GM23338 (cell line): ENCODE measurements around the gene SERPINI1. TPM values are rescaled to one million over a fixed set of nuclear protein-coding genes. Genes with fewer than 3 reads are reported as not detected.

Experiments used
- ATAC-seq: fragments of 200-7000 bp; cut with Tn5 transposase; 3 replicates; pipeline ENCODE4 v1.9.1; 2020
- DNase-seq: peaks from one replicate; pipeline ENCODE4 v3.0.0-alpha.2; 2015; ENCODE audit warnings: low spot score
- H2AFZ ChIP-seq: fragments of 200-600 bp; sonication (generic); 2 replicates; pipeline ENCODE4 v1.8.0; 2016; ENCODE audit warnings: antibody characterized with exemption, mild to moderate bottlenecking, moderate library complexity
- H3F3A ChIP-seq: fragments of 200-600 bp; sonication (generic); replicated peaks from 2 replicates; pipeline ENCODE4 v1.8.0; 2017; ENCODE audit warnings: antibody characterized with exemption, mixed run types, low read depth
- H3K27ac ChIP-seq: fragments of 200-600 bp; sonication (generic); 2 replicates; pipeline ENCODE4 v1.6.1; 2016; ENCODE audit warnings: low read depth
- H3K27me3 ChIP-seq: fragments of 200-600 bp; sonication (generic); 2 replicates; pipeline ENCODE4 v1.8.0; 2016; ENCODE audit warnings: mild to moderate bottlenecking, mixed run types, moderate library complexity; ENCODE audit not compliant: insufficient read depth
- H3K36me3 ChIP-seq: fragments of 200-600 bp; sonication (generic); 2 replicates; pipeline ENCODE4 v1.8.0; 2016; ENCODE audit warnings: mild to moderate bottlenecking; ENCODE audit not compliant: insufficient read depth
- H3K4me1 ChIP-seq: fragments of 200-600 bp; sonication (generic); 2 replicates; pipeline ENCODE4 v1.8.0; 2016; ENCODE audit warnings: mild to moderate bottlenecking, moderate library complexity; ENCODE audit not compliant: insufficient read depth
- H3K4me2 ChIP-seq: fragments of 200-600 bp; sonication (generic); 2 replicates; pipeline ENCODE4 v1.7.1; 2017; ENCODE audit warnings: mixed run types
- H3K4me3 ChIP-seq: fragments of 200-600 bp; sonication (generic); 2 replicates; pipeline ENCODE4 v1.6.1; 2016; ENCODE audit warnings: mixed run types
- H3K79me2 ChIP-seq: fragments of 200-600 bp; sonication (generic); replicated peaks from 2 replicates; pipeline ENCODE4 v1.8.0; 2017; ENCODE audit warnings: mild to moderate bottlenecking; ENCODE audit not compliant: insufficient read depth
- H3K9me2 ChIP-seq: fragments of 200-600 bp; sonication (generic); 2 replicates; pipeline ENCODE4 v1.8.0; 2017; ENCODE audit not compliant: insufficient read depth
- H4K20me1 ChIP-seq: fragments of 200-600 bp; sonication (generic); replicated peaks from 2 replicates; pipeline ENCODE4 v1.8.0; 2017; ENCODE audit warnings: mild to moderate bottlenecking; ENCODE audit not compliant: insufficient read depth
- H3K27ac Mint-ChIP-seq: 2 replicates; pipeline ENCODE4 v1.8.0; 2020; ENCODE audit warnings: inconsistent platforms, mild to moderate bottlenecking, moderate library complexity, mixed read lengths
- H3K27me3 Mint-ChIP-seq: 3 replicates; pipeline ENCODE4 v1.8.0; 2022; ENCODE audit warnings: low read depth, mild to moderate bottlenecking, moderate library complexity, mixed read lengths, inconsistent platforms; ENCODE audit not compliant: insufficient read depth, poor library complexity
- H3K36me3 Mint-ChIP-seq: 3 replicates; pipeline ENCODE4 v1.8.0; 2021; ENCODE audit warnings: low read depth, mild to moderate bottlenecking, inconsistent platforms, moderate library complexity, mixed read lengths
- H3K4me1 Mint-ChIP-seq: 3 replicates; pipeline ENCODE4 v1.8.0; 2020; ENCODE audit warnings: mild to moderate bottlenecking, inconsistent platforms, mixed read lengths
- H3K4me3 Mint-ChIP-seq: 3 replicates; pipeline ENCODE4 v1.8.0; 2021; ENCODE audit warnings: moderate library complexity, mild to moderate bottlenecking, inconsistent platforms, mixed read lengths
- H3K9me3 Mint-ChIP-seq: 3 replicates; pipeline ENCODE4 v1.8.0; 2020; ENCODE audit warnings: moderate library complexity, mild to moderate bottlenecking, inconsistent platforms, mixed read lengths
- EZH2 ChIP-seq: fragments of 200-600 bp; sonication (generic); IDR thresholded peaks from one replicate; pipeline ENCODE4 v1.8.0; 2017; ENCODE audit warnings: antibody characterized with exemption, mild to moderate bottlenecking, low read depth; ENCODE audit not compliant: unreplicated experiment
- EZH2phosphoT487 ChIP-seq: fragments of 200-600 bp; sonication (generic); IDR thresholded peaks from one replicate; pipeline ENCODE4 v1.8.1; 2018; ENCODE audit warnings: antibody characterized with exemption; ENCODE audit not compliant: unreplicated experiment
- JUNB ChIP-seq: IDR thresholded peaks from one replicate; pipeline ENCODE4 v1.6.1; 2016; ENCODE audit warnings: antibody characterized with exemption; ENCODE audit not compliant: unreplicated experiment
- NANOG ChIP-seq: IDR thresholded peaks from 2 replicates; pipeline ENCODE4 v1.6.1; 2016; ENCODE audit warnings: antibody characterized with exemption, borderline replicate concordance
- STAT1 ChIP-seq: IDR thresholded peaks from one replicate; pipeline ENCODE4 v1.6.1; 2016; ENCODE audit warnings: antibody characterized with exemption; ENCODE audit not compliant: unreplicated experiment
- ZNF114 ChIP-seq: fragments of 250-450 bp; sonication (Bioruptor Pico); IDR thresholded peaks from 2 replicates; pipeline ENCODE4 v1.5.0; 2020; ENCODE audit warnings: mild to moderate bottlenecking, moderate library complexity
- ZNF331 ChIP-seq: fragments of 250-450 bp; sonication (Bioruptor Pico); IDR thresholded peaks from 2 replicates; pipeline ENCODE4 v1.5.0; 2020; ENCODE audit warnings: low read depth, mild to moderate bottlenecking, moderate library complexity
- polyA plus RNA-seq: library from polyadenylated mRNA; unstranded; fragments of >200 nt; fragmentation: Nextera tagmentation; extraction: Ambion mirVana; gene quantifications from 2 replicates; pipeline ENCODE4 v1.2.1, GENCODE V29; 2016
- total RNA-seq: library from RNA; depleted of rRNA; stranded (reverse); fragments of >200 nt; shearing (Covaris generic); gene quantifications from 2 replicates; pipeline ENCODE4 v1.2.3, GENCODE V29; 2014
- TF ChIP-seq, protein P1 (sequence below): IDR thresholded peaks from 2 replicates; pipeline ENCODE4 v1.6.1; 2016; ENCODE audit warnings: antibody characterized with exemption
- TF ChIP-seq, protein P2 (sequence below), 2 experiments: fragments of 200-600 bp in 1 of 2; sonication (generic) in 1 of 2; conservative IDR thresholded peaks; 2 replicates each; pipeline versions ENCODE4 v1.5.1 to v1.6.1; 2016 to 2017; ENCODE audit warnings: antibody characterized with exemption in 2 of 2, low read depth in 2 of 2, mild to moderate bottlenecking in 2 of 2, moderate library complexity in 1 of 2

Gene SERPINI1
- total and polyA plus RNA-seq, 2 experiments from 2014 or later = 9.2 to 26.6 TPM

DNA sequence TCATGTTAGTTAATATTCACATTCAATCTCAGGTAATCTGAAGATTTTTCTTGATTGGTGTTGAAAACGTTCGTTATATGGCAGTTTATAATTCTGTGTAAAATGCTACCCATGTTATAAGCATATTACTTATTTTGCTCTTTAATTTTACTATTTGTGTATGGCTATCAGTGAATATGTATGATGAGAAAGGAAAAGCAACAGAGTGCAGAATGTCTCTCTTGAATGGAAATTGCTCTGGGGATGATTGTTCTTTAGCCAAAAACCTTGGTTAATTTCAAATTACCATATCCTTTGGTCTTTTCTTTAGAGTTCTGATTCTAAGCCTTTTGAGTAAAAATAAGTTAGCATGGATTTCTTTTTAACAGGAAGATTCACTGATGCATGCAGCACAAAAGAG, 2.5 kb downstream of the SERPINI1 start (continued):
- no peak for TF ChIP-seq NANOG
- no peak for TF ChIP-seq EZH2
- TF ChIP-seq, protein P1, sequence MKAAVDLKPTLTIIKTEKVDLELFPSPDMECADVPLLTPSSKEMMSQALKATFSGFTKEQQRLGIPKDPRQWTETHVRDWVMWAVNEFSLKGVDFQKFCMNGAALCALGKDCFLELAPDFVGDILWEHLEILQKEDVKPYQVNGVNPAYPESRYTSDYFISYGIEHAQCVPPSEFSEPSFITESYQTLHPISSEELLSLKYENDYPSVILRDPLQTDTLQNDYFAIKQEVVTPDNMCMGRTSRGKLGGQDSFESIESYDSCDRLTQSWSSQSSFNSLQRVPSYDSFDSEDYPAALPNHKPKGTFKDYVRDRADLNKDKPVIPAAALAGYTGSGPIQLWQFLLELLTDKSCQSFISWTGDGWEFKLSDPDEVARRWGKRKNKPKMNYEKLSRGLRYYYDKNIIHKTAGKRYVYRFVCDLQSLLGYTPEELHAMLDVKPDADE = no peak
- no peak for TF ChIP-seq JUNB

DNA sequence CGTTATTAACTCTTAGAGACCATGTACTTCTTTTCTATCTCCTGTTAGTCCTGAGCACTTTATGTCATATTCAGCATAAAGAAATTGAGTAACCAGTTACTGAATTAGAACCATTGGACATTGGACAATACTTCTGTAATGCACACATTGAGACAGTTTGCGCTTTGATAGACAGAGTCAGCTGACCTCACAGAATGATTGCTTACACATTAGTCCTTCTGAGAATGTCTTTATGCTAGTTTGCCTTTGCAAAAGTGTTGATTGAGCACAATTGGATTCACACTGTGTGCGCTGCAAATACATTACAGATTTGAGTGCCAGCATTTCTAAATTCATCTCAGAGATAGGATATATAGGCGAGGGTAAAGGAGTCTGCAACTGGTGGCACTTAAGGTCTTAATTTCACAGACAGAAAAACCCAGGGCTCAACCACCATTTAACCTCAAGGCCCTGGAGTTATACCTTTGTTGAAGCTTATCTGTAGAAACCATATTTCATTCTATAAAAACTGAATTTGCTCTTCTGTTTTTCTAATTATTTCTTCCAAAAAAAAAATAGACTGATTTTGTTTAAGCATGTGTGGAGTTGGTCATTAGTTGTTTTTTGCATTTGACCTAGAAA, 3.8 kb downstream of the SERPINI1 start:
- no peak for ATAC-seq
- H3K36me3 ChIP-seq = no peaks in the 10 kb centered on the region
- no peak for TF ChIP-seq JUNB
- no peak for TF ChIP-seq NANOG
- no peak for TF ChIP-seq STAT1
- TF ChIP-seq EZH2 = no peak
- TF ChIP-seq EZH2phosphoT487 = no peak
- TF ChIP-seq ZNF114 (CRISPR knock-in tag) = no peak
- TF ChIP-seq, protein P1 = no peak
- TF ChIP-seq ZNF331 (CRISPR knock-in tag) = no peak
- TF ChIP-seq, protein P2, sequence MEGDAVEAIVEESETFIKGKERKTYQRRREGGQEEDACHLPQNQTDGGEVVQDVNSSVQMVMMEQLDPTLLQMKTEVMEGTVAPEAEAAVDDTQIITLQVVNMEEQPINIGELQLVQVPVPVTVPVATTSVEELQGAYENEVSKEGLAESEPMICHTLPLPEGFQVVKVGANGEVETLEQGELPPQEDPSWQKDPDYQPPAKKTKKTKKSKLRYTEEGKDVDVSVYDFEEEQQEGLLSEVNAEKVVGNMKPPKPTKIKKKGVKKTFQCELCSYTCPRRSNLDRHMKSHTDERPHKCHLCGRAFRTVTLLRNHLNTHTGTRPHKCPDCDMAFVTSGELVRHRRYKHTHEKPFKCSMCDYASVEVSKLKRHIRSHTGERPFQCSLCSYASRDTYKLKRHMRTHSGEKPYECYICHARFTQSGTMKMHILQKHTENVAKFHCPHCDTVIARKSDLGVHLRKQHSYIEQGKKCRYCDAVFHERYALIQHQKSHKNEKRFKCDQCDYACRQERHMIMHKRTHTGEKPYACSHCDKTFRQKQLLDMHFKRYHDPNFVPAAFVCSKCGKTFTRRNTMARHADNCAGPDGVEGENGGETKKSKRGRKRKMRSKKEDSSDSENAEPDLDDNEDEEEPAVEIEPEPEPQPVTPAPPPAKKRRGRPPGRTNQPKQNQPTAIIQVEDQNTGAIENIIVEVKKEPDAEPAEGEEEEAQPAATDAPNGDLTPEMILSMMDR (conservative IDR thresholded peaks at IDR 0.05; ENCODE audit: low read depth in 2 of 2) = no peak
- H4K20me1 ChIP-seq = 0 out of 2 replicates have a peak, but pooled peaks cover 2% of the 10 kb centered on the region
- peaks cover 10% of the 10 kb centered on the region; the same call in 1 of the 2 replicates for H3K4me1 ChIP-seq
- no peak overlapping the region for H3K4me2 ChIP-seq
- H2AFZ ChIP-seq = no peak overlapping the region
- DNase-seq = no peak
- no peaks in the 10 kb centered on the region for H3K27me3 ChIP-seq
- no peak overlapping the region for H3K27ac Mint-ChIP-seq
- H3K79me2 ChIP-seq = peaks cover 64% of the 10 kb centered on the region
- H3K4me3 ChIP-seq = no peak overlapping the region
- no peaks in the 10 kb centered on the region for H3K9me2 ChIP-seq
- no peaks in the 10 kb centered on the region for H3K9me3 Mint-ChIP-seq
- H3K27ac ChIP-seq = no peak overlapping the region
- no peaks in the 10 kb centered on the region; the same call in 1 of the 2 replicates for H3F3A ChIP-seq
- H3K27me3 Mint-ChIP-seq = no peaks in the 10 kb centered on the region
- no peaks in the 10 kb centered on the region for H3K36me3 Mint-ChIP-seq
- H3K4me1 Mint-ChIP-seq = peaks cover 13% of the 10 kb centered on the region
- no peak overlapping the region for H3K4me3 Mint-ChIP-seq
